ENCODE results near the gene APBA2. TPM values are rescaled to one million over a fixed set of nuclear protein-coding genes. Genes with fewer than 3 reads are reported as not detected.

APBA2 gene
- total and polyA plus RNA-seq, 2 of the 13 experiments (the other 11 are each of a cell fraction or from before 2014, with no cell fraction given) = 0.62 to 2.3 TPM

GRCh38 chr15:28987337-28987736, 101.6 kb downstream of the APBA2 start:
- in situ Hi-C loops (cut with HindIII; ENCODE audit: extremely low pct_ligation_motif_present, low pct_unique_long_range_greater_than_20kb) = no loop called here
- no TSS peak for BruUV-seq (replicated peaks)
- ChIA-PET POLR2A (no interaction called here), CTCF (ENCODE audit: low intra/inter-chr PET ratio, low total read pairs) (no interaction called here)
- H2AFZ ChIP-seq (ENCODE audit: low read length) = no peak overlapping the region
- H3K4me1 ChIP-seq (ENCODE audit: insufficient read depth, low read length) = 0 out of 2 replicates have a peak, but pooled peaks cover 5% of the 10 kb centered on the region
- ATAC-seq (no peak), FAIRE-seq (no peak), DNase-seq (ENCODE audit: low spot score) (no peak)
- no peak for TF ChIP-seq MAZ (IDR thresholded peaks at IDR 0.05; ENCODE audit: borderline replicate concordance, low read depth, low read length)
- TF ChIP-seq MAZ (CRISPR knock-in tag; IDR thresholded peaks at IDR 0.05; ENCODE audit: low read depth) = no peak
- TF ChIP-seq ARID5B (CRISPR knock-in tag; IDR thresholded peaks at IDR 0.05) = no peak
- no peak for TF ChIP-seq CCDC6 (CRISPR knock-in tag; IDR thresholded peaks at IDR 0.05)
- no peak overlapping the region for H3K9ac ChIP-seq (ENCODE audit: insufficient read depth, low read depth, low read length)
- no peaks in the 10 kb centered on the region for H3K27me3 ChIP-seq (ENCODE audit: control insufficient read depth in 1 of 2, insufficient read depth in 2 of 2, low read length in 2 of 2)
- no peak overlapping the region for H3K27ac ChIP-seq (ENCODE audit: extremely low read length, insufficient read depth, low read length)
- no peaks in the 10 kb centered on the region for H3K79me2 ChIP-seq (ENCODE audit: insufficient read depth, low read length)
- H3K4me3 ChIP-seq (replicated peaks in 1 of 3; ENCODE audit: insufficient read depth in 1 of 3, low read depth in 2 of 3, low read length in 3 of 3) = no peak overlapping the region
- H3K36me3 ChIP-seq (replicated peaks in 1 of 2; ENCODE audit: control insufficient read depth in 1 of 2, insufficient read depth in 2 of 2, low read length in 2 of 2) = no peaks in the 10 kb centered on the region
- no peaks in the 10 kb centered on the region for H4K20me1 ChIP-seq (ENCODE audit: insufficient read depth, low read length)
- no peak overlapping the region for H3K4me2 ChIP-seq (ENCODE audit: low read depth, low read length)
- H3K9me3 ChIP-seq (ENCODE audit: low read length) = no peaks in the 10 kb centered on the region
- WGBS (ENCODE audit: low lambda C conversion rate) = 74% methylated on average over 3 of the region's 4 CpGs
- intact Hi-C loops (cut with micrococcal nuclease; ENCODE audit: unreplicated experiment) = no loop called here

Data from HepG2 (cell line).